Measurements from ENCODE around the gene CDKL5. TPM values are rescaled to one million over a fixed set of nuclear protein-coding genes. Genes with fewer than 3 reads are reported as not detected.
A peak's percentile ranks its signal among the peaks of the same experiment; 100 is the strongest.

CDKL5 gene
- total and polyA plus RNA-seq, 8 donors = 10.6 to 37.6 (median 12.8) TPM

DNA sequence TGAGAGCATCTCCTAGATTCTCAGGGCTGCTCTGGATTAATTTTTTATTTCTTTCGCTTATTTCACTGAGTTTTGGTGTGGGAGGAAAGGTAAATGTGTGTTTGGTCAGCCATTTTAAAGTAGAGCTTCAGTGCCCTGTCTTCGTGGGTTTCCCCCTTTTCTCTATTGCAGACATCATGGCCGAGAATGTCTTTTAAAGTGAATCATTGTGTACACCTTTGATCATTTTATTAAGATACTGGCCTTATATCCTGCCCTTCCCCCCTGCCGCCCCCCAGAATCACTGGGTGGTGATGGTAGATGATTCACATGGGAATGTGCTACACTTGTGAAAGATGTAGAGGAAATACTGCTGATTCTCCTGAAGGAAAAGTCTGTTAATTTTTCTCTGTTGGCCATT is 23.8 kb downstream of the CDKL5 start:
- Histone ChIP-seq H3K27me3 (no peaks in the 10 kb centered on the region), H3K4me3 (no peak overlapping the region), H3K4me1 (no peaks in the 10 kb centered on the region), H3K9me3 (no peaks in the 10 kb centered on the region), H3K27ac (no peak overlapping the region), H3K36me3 (no peaks in the 10 kb centered on the region)
- intact Hi-C loops (cut with DNase I) = no loop called here
- no peak for TF ChIP-seq CTCF (IDR thresholded peaks at IDR 0.05)
- ATAC-seq (no peak), DNase-seq (no peak)

DNA sequence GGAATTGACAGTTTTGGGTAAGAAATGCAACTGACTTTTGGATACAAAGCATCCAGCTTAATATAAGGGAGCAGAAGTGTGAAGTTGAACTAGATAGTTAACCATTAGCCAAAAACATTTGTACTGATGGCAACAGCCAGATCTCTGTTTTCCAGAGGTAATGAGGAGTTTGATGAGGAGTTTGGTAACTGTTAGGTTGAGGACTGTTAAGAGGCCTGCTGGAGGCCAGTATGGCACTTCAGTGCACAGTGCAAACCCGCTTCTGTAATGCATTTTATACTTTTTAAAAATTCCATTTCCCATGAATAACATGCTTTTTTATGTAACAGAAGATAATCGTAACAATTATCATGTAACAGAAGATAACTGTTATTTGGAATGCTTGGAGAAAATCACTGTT is 30.0 kb downstream of the CDKL5 start:
- intact Hi-C loops (cut with DNase I) = no loop called here
- no peaks in the 10 kb centered on the region for H3K27me3 ChIP-seq
- H3K36me3 ChIP-seq = no peaks in the 10 kb centered on the region
- TF ChIP-seq CTCF (IDR thresholded peaks at IDR 0.05) = no peak
- DNase-seq = no peak
- H3K4me3 ChIP-seq = no peak overlapping the region
- ATAC-seq = peak; percentile 67
- H3K4me1 ChIP-seq = no peaks in the 10 kb centered on the region
- H3K9me3 ChIP-seq = no peaks in the 10 kb centered on the region
- H3K27ac ChIP-seq = no peak overlapping the region

DNA sequence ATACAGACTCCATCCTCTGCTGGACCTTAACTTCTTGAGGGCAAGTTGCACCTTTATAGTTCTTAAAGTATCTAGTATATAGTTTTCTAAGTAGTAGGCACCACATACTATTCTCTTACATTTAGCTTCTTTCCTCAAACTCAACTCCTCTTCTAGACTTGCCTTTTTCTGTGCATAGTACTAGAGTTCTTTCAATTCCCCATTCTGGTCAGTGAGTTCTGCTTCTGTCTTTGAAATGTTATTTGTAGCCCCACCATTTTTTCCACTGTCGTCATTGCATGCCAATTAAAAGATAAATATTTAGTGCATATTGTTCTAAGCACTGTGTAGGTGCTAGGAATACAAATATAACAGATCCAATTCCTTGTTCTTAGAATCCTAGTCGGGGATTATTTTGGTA is 31.6 kb downstream of the CDKL5 start:
- no peaks in the 10 kb centered on the region for H3K36me3 ChIP-seq
- H3K27ac ChIP-seq = no peak overlapping the region
- no peak for TF ChIP-seq CTCF (IDR thresholded peaks at IDR 0.05)
- H3K4me1 ChIP-seq = no peaks in the 10 kb centered on the region
- no peaks in the 10 kb centered on the region for H3K9me3 ChIP-seq
- no peaks in the 10 kb centered on the region for H3K27me3 ChIP-seq
- DNase-seq (no peak), ATAC-seq (no peak)
- no peak overlapping the region for H3K4me3 ChIP-seq
- intact Hi-C loops (cut with DNase I) = no loop called here

GRCh38 chrX:18461431-18461830 is 36.0 kb downstream of the CDKL5 start:
- DNase-seq = no peak
- ATAC-seq = no peak
- no peaks in the 10 kb centered on the region for H3K27me3 ChIP-seq
- H3K9me3 ChIP-seq = no peaks in the 10 kb centered on the region
- H3K27ac ChIP-seq = no peak overlapping the region
- no peak overlapping the region for H3K4me3 ChIP-seq
- intact Hi-C loops (cut with DNase I) = no loop called here
- H3K4me1 ChIP-seq = no peaks in the 10 kb centered on the region
- TF ChIP-seq CTCF (IDR thresholded peaks at IDR 0.05) = no peak
- H3K36me3 ChIP-seq = no peaks in the 10 kb centered on the region

DNA sequence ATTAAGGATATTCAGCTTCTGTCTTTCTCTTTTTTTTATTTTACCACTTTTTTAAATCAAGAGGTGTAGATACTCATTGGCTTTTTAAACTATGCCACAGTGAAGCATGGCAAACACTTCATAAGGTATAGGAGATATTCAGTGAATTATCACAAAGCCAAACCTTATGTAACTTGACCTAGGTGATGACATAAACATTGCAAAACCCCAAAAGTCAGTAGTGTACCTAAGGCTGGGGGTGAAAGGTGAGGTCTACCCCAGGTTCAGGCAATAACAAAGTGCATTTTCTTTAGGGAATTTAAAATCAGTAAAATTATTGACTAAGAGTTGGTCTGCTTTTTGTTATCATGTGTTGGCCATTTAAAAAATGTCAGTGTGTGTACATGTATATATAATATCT is 39.1 kb downstream of the CDKL5 start:
- Histone ChIP-seq H3K36me3 (no peaks in the 10 kb centered on the region), H3K9me3 (no peaks in the 10 kb centered on the region), H3K4me3 (no peak overlapping the region), H3K27me3 (no peaks in the 10 kb centered on the region), H3K4me1 (no peaks in the 10 kb centered on the region), H3K27ac (no peak overlapping the region)
- no peak for ATAC-seq
- DNase-seq = no peak
- intact Hi-C loops (cut with DNase I) = no loop called here
- no peak for TF ChIP-seq CTCF (IDR thresholded peaks at IDR 0.05)

Measured in left lung (tissue), 10 donors.